Parathyroid adenoma (tissue), 2 donors: Measurements from ENCODE around the gene GRIA1.
"Not testable (repeated sequence)": the region's sequence is repeated elsewhere in the genome, so short reads cannot be mapped to it uniquely, and the experiment has no call there.

ENCODE experiments used
- H2AFZ ChIP-seq: fragments of 300-600 bp; sonication (generic); one replicate; pipeline ENCODE4 v1.7.0; 2017; ENCODE audit warnings: antibody characterized with exemption, mild to moderate bottlenecking
- H3K27ac ChIP-seq: fragments of 300-600 bp; sonication (generic); one replicate; pipeline ENCODE4 v1.7.0; 2017
- H3K27me3 ChIP-seq: fragments of 300-600 bp; sonication (generic); one replicate; pipeline ENCODE4 v1.7.0; 2017; ENCODE audit warnings: low read length; ENCODE audit not compliant: control insufficient read depth, insufficient read depth
- H3K36me3 ChIP-seq: fragments of 300-600 bp; sonication (generic); one replicate; pipeline ENCODE4 v1.7.0; 2017; ENCODE audit warnings: low read length; ENCODE audit not compliant: control insufficient read depth, insufficient read depth
- H3K4me1 ChIP-seq: fragments of 300-600 bp; sonication (generic); one replicate; pipeline ENCODE4 v1.7.0; 2017; ENCODE audit warnings: control low read depth
- H3K4me2 ChIP-seq: fragments of 300-600 bp; sonication (generic); one replicate; pipeline ENCODE4 v1.7.0; 2017; ENCODE audit warnings: low read length
- H3K4me3 ChIP-seq: fragments of 300-600 bp; sonication (generic); one replicate; pipeline ENCODE4 v1.7.0; 2017; ENCODE audit warnings: low read depth, low read length
- H3K79me2 ChIP-seq: fragments of 300-600 bp; sonication (generic); one replicate; pipeline ENCODE4 v1.7.0; 2017; ENCODE audit warnings: control low read depth
- H3K9ac ChIP-seq: fragments of 300-600 bp; sonication (generic); one replicate; pipeline ENCODE4 v1.7.0; 2017; ENCODE audit warnings: mild to moderate bottlenecking
- H3K9me3 ChIP-seq: fragments of 300-600 bp; sonication (generic); one replicate; pipeline ENCODE4 v1.7.0; 2017; ENCODE audit warnings: low read length; ENCODE audit not compliant: control insufficient read depth
- TF ChIP-seq, protein P1 (sequence below): fragments of 300-600 bp; sonication (generic); IDR thresholded peaks from one replicate; pipeline ENCODE4 v1.7.0; 2017; ENCODE audit warnings: antibody characterized with exemption, mild to moderate bottlenecking
- donor health status: primary hyperparathyroidism.

The GRIA1 gene

DNA sequence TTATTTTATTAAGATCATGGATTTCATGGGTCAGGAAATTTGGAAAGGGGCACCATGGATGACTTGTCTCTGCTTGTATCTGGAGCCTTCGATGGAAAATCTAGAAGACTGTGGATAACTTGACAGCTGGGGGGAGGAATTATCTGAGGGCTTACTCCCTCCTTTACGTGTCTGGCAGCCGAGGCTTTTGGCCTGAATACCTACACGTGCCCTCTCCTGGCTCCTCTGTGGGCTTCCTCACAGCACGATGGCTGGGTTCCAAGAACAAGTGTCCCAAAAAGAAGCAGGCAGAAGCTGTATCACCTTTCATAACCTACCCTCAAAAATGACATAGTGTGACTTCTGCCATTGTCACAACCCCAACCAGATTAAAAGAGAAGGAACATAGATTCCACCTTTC, 228.9 kb downstream of the GRIA1 start:
- Histone ChIP-seq H3K9ac (no peak overlapping the region), H2AFZ (no peak overlapping the region), H3K27ac (no peak overlapping the region), H3K9me3 (no peaks in the 10 kb centered on the region), H3K79me2 (no peaks in the 10 kb centered on the region), H3K4me2 (no peak overlapping the region), H3K36me3 (no peaks in the 10 kb centered on the region), H3K4me3 (no peak overlapping the region), H3K4me1 (no peaks in the 10 kb centered on the region), H3K27me3 (no peaks in the 10 kb centered on the region)
- TF ChIP-seq, protein P1, sequence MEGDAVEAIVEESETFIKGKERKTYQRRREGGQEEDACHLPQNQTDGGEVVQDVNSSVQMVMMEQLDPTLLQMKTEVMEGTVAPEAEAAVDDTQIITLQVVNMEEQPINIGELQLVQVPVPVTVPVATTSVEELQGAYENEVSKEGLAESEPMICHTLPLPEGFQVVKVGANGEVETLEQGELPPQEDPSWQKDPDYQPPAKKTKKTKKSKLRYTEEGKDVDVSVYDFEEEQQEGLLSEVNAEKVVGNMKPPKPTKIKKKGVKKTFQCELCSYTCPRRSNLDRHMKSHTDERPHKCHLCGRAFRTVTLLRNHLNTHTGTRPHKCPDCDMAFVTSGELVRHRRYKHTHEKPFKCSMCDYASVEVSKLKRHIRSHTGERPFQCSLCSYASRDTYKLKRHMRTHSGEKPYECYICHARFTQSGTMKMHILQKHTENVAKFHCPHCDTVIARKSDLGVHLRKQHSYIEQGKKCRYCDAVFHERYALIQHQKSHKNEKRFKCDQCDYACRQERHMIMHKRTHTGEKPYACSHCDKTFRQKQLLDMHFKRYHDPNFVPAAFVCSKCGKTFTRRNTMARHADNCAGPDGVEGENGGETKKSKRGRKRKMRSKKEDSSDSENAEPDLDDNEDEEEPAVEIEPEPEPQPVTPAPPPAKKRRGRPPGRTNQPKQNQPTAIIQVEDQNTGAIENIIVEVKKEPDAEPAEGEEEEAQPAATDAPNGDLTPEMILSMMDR = no peak

GRCh38 chr5:153723022-153723610, 232.6 kb downstream of the GRIA1 start:
- H3K9ac ChIP-seq, H3K36me3 ChIP-seq, H3K27me3 ChIP-seq, H3K9me3 ChIP-seq, H3K4me2 ChIP-seq, H3K79me2 ChIP-seq, H3K4me1 ChIP-seq, H3K4me3 ChIP-seq, H2AFZ ChIP-seq, H3K27ac ChIP-seq: not testable (repeated sequence)

- Histone ChIP-seq H3K27ac (no peak overlapping the region), H2AFZ (no peak overlapping the region), H3K4me3 (no peak overlapping the region), H3K79me2 (no peaks in the 10 kb centered on the region), H3K9me3 (no peaks in the 10 kb centered on the region), H3K36me3 (no peaks in the 10 kb centered on the region), H3K4me2 (no peak overlapping the region), H3K4me1 (no peaks in the 10 kb centered on the region), H3K27me3 (no peaks in the 10 kb centered on the region), H3K9ac (no peak overlapping the region)
- TF ChIP-seq, protein P1 = no peak
These were observed 251.6 kb downstream of the GRIA1 start for GRCh38 chr5:153742060-153742459.

- Histone ChIP-seq H3K36me3 (no peaks in the 10 kb centered on the region), H3K4me2 (no peak overlapping the region), H3K4me1 (no peaks in the 10 kb centered on the region), H3K27me3 (no peaks in the 10 kb centered on the region), H3K9me3 (no peaks in the 10 kb centered on the region), H3K9ac (no peak overlapping the region), H3K27ac (no peak overlapping the region), H3K79me2 (no peaks in the 10 kb centered on the region), H3K4me3 (no peak overlapping the region), H2AFZ (no peak overlapping the region)
- TF ChIP-seq, protein P1 = no peak
These were observed 254.3 kb downstream of the GRIA1 start for GRCh38 chr5:153744751-153745150.

DNA sequence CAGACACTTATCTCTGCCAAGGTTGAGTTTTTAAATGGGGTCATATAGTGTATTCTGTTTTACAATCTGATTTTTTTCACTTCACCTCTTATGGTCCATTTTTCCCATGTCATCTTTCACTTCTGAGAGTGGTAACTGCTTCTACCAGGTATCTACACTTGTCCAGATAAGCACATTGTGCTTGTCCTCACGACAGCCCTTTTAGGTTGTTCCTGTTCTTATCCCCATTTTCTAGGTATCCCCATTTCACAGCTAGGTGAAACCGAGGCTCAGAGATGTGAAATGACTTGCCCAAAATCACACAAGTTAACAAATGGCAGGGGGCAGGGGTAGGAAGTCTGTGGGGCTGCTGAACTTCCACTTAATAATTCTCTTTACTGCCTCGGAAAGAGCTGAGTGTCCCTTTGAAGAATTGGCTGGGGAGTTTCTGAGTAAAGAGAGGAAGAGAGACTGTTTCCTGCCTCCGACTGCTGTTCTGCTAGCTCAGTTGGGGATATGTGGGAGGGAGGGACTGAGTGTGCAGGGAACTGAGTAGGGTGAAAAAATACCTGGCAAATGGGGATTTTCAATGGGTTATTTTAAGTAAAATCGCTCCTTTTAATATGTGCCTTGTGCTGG, 255.4 kb downstream of the GRIA1 start:
- Histone ChIP-seq H3K27ac (no peak overlapping the region), H3K36me3 (no peaks in the 10 kb centered on the region), H3K27me3 (no peaks in the 10 kb centered on the region), H2AFZ (no peak overlapping the region), H3K9me3 (no peaks in the 10 kb centered on the region), H3K4me3 (no peak overlapping the region), H3K4me1 (no peaks in the 10 kb centered on the region), H3K9ac (no peak overlapping the region), H3K79me2 (no peaks in the 10 kb centered on the region), H3K4me2 (no peak overlapping the region)
- TF ChIP-seq, protein P1 = no peak
